Non-pigmented ciliary epithelial cell (primary cell): ENCODE data around the gene CCNG2.

Experiments
- DNase-seq: peaks from one replicate; pipeline ENCODE4 v3.0.0-alpha.2; 2010; ENCODE audit warnings: low read depth

CCNG2 gene

GRCh38 chr4:77147079-77147782, 9.8 kb upstream of the CCNG2 start:
- DNase-seq: no peak

GRCh38 chr4:77148078-77148477, 8.9 kb upstream of the CCNG2 start:
- no peak for DNase-seq

- DNase-seq: no peak
Measured at GRCh38 chr4:77149789-77150188, 7.2 kb upstream of the CCNG2 start.

- DNase-seq: no peak
Measured at GRCh38 chr4:77151241-77151640, 5.8 kb upstream of the CCNG2 start.

DNA sequence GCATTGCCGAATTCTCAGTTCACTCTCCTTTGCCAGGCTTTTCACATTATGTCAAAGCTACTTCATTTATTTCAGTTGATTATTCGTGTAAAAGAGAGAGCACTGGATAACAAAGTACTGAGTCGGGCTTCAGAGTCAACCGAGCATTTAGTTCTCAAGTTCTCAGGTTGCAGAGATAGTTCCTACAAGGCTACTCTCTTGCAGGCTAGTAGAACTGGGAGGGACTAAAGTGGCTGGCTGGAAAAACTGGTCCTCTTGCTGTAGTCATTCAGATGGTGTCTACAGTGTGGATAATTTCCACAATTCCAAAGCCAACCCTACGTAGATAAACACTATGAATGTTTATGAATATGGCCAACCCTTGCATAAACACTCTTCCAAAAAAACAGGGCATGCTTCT, 4.6 kb upstream of the CCNG2 start:
- DNase-seq: no peak

DNA sequence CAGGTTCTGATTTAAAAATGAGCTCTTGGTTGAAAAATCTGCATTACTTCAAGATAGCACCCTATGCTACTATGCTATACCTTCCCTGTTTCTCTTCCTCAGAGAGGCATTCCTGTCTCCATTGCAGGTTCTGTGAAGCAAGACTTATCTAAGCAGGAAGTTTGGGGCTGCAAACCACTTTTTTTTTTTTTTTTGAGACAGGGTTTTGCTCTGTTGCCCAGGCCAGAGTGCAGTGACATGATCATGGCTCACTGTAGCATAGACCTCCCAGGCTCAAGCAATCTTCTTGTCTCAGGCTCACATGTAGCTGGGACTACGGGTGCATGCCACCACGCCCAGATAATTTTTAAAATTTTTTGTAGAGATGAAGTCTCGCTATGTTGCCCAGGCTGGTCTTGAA, 4.0 kb upstream of the CCNG2 start:
- no peak for DNase-seq

GRCh38 chr4:77154065-77154464, 2.9 kb upstream of the CCNG2 start:
- DNase-seq: no peak

GRCh38 chr4:77154761-77155499, 2.1 kb upstream of the CCNG2 start:
- no peak for DNase-seq

GRCh38 chr4:77155631-77156452, 1.2 kb upstream of the CCNG2 start:
- DNase-seq: no peak

DNA sequence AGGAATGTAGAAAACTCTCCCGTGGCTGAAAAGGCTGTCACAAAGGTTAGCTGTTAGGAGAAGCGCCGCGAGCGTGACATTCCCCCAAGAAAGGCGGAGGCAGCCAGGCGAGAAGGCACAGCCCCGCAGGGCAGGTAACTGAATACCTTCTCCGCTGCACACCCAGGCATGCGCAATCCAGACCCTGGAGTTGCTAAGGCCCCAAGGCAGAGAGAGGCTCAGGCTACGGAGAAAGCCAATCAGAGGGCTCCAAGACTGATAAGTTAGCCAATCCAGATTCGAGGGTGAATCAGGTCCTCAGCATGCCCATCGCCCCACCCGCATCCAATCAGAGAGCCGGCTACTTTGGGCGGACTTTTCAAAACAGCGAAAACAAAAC, 485 bp upstream of the CCNG2 start:
- peak; percentile 99 for DNase-seq

- DNase-seq: peak; percentile 34
Measured at GRCh38 chr4:77157859-77158486, 966 bp downstream of the CCNG2 start.

GRCh38 chr4:77158487-77158861, 1.5 kb downstream of the CCNG2 start:
- DNase-seq: no peak

DNA sequence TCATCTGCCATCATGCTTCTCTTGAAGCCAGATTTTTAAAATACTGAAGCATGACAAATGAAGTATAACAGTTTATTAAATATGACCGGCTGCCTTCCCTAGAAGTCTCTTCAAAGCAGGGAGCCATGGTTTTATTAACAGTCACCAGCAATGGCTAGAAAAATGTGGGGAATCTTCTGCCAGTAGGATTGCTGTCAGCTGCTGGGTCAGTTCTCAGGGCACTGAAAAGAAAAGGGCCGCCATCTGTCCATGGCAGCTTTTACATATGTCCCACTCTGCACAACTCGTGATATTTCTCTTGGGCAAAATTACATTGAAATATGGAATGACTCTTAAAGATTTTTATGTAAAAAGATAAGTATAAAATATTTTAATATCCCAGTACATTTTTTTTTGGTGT, 2.8 kb downstream of the CCNG2 start:
- DNase-seq: no peak

DNA sequence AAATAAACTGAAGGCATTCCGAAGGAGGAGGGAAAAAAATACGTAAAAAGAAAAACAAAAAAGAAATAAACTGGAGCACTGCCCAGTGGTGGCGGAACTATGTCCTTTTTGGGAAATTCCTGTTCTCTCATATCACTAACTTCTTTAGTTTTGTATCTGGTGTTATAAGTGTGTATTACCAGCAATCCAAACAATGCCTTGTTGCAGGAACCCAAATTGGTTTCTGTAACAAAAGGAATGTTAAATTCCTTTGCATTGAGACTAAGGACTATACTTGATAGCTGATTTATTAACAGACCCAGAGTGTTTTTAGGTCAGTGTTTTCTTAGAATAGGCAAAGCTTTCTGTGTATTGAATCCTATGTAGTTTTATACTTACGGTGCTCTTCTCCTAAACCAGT, 6.6 kb downstream of the CCNG2 start:
- DNase-seq: no peak

GRCh38 chr4:77167173-77167572, 10.2 kb downstream of the CCNG2 start:
- no peak for DNase-seq

DNA sequence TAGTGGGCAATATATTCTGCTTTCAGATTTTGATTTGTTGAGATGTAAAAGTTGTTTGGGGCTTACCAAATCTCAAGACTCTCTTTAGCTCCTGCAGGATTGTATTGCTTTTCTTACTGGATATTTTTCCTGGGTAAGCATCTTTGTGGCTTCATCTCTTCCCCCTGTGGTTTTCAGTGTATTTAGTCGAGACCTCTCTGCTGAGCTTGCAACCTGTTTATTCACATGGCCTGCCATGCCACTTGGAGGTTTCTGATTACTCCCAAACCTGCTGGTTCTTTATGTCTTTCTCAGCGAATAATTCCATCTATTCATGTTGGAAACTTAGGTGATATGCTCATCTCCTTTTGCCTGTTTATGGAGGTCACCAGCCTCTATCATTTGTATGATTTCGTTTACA, 10.9 kb downstream of the CCNG2 start:
- DNase-seq: no peak

GRCh38 chr4:77169481-77169880, 12.5 kb downstream of the CCNG2 start:
- no peak for DNase-seq

- no peak for DNase-seq
Measured at GRCh38 chr4:77170926-77171325, 13.9 kb downstream of the CCNG2 start.

GRCh38 chr4:77172336-77172735, 15.3 kb downstream of the CCNG2 start:
- peak; percentile 85 for DNase-seq

DNA sequence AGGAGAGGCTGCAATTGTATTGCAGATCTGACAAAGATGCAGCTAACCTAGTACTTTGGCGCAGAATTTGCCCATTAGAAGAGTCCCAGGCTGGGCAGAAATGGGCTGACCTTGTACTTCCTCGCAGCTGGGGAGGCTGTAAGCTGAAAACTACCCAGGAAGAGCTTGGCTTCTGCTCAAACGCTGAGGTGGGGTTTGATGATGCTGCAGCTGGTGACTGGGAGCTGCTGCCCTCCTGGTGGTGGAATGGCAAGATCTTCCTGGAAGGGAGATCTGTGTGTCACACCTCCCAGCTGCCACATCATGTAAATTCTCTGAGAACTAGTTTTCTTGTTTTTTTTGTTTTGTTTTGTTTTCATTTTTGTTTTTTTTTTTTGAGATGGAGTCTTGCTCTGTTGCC, 17.4 kb downstream of the CCNG2 start:
- DNase-seq: no peak

DNA sequence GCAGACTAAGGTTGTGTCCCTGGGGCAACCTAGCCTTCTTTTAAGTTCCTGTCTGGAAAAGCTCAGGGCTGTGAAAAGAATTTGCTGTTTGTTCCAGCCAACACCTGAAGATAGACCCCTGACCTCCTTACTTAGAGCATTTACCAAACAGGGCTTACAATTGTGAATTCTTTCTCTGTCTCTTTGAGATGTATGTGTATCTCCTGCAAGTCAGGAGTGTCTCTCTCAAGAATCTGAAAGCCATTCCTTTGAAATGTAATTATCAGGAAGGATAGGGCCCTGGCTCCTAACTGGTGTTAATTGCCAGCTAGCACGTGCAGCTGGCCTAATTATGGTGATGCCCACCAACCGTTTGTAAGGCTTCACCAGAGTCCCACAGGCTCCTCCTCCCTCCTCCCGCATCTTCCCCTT, 18.2 kb downstream of the CCNG2 start:
- no peak for DNase-seq

DNA sequence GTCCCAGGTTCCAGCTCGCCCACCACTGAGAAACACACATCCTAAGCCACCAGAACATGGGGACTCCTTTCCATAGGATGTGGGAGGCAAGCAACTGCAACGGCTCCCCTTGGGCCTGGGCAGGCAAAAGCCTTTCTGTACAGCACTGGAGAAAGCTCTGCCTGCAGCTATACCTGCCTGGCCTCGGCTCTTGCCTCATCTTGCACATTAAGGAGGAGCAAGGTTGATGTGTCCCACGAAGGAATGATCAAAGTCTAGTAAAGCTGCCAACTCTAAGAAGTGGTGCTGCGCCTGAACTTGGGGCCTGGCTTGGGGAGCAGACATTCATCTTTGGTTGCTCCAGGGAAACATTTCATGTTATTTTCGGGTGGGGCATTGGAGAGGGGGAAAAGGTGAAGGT, 19.6 kb downstream of the CCNG2 start:
- no peak for DNase-seq

DNA sequence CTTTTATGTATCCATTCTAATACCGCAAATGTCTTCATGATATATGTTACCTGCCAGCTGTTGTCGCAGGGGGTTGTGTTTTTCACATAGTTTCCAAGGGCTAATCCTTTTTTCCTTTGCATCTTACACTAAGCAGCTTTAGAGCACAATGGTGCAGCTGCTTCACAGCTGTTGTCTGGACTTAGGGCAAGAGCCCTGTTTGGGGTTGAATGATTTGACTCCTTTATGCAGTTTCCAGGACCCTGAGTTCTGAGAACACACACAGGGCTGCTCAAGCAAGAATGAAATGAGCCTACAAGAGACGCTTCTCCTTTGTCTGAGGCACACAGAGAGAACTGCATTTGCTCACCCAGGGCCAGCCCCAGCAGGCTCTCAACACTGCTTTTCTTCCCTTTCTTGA, 20.2 kb downstream of the CCNG2 start:
- DNase-seq: no peak
